ENCODE measurements around the gene PLXNB2.
"Not testable (repeated sequence)": the region's sequence is repeated elsewhere in the genome, so short reads cannot be mapped to it uniquely, and the experiment has no call there.

PLXNB2 gene

GRCh38 chr22:50278461-50278860 lies 29.0 kb downstream of the PLXNB2 start:
- no peak for DNase-seq

GRCh38 chr22:50277761-50278160 lies 29.7 kb downstream of the PLXNB2 start:
- no peak for DNase-seq

- peak; percentile 22 for DNase-seq
These were observed 31.3 kb downstream of the PLXNB2 start for GRCh38 chr22:50276143-50276542.

- no peak for DNase-seq
These were observed 32.0 kb downstream of the PLXNB2 start for GRCh38 chr22:50275181-50276055.

- DNase-seq, result no peak
These were observed 32.7 kb downstream of the PLXNB2 start for GRCh38 chr22:50274771-50275170.

GRCh38 chr22:50274311-50274710 lies 33.1 kb downstream of the PLXNB2 start:
- peak; percentile 26 for DNase-seq

- not testable (repeated sequence) for DNase-seq
These were observed 33.7 kb downstream of the PLXNB2 start for GRCh38 chr22:50273781-50274180.

- not testable (repeated sequence) for DNase-seq
These were observed 34.1 kb downstream of the PLXNB2 start for GRCh38 chr22:50273352-50273751.

- DNase-seq, result no peak
These were observed 35.2 kb downstream of the PLXNB2 start for GRCh38 chr22:50272044-50272802.

GRCh38 chr22:50271519-50271970 lies 35.9 kb downstream of the PLXNB2 start:
- DNase-seq, result peak; percentile 19

- DNase-seq, result peak; percentile 66
These were observed 36.6 kb downstream of the PLXNB2 start for GRCh38 chr22:50270666-50271394.

- DNase-seq, result peak; percentile 55
These were observed 37.3 kb downstream of the PLXNB2 start, which contains the start of gene MAPK11 for GRCh38 chr22:50269970-50270665. MAPK11 (minus strand) TSS chr22:50270380; CDS start chr22:50270292, 88 bp downstream.

GRCh38 chr22:50269573-50269969 lies 37.9 kb downstream of the PLXNB2 start:
- DNase-seq, result no peak

- no peak for DNase-seq
These were observed 38.8 kb downstream of the PLXNB2 start for GRCh38 chr22:50268655-50269113.

- peak; percentile 28 for DNase-seq
These were observed 39.7 kb downstream of the PLXNB2 start for GRCh38 chr22:50267591-50268390.

GRCh38 chr22:50266994-50267393 lies 40.5 kb downstream of the PLXNB2 start:
- no peak for DNase-seq

GRCh38 chr22:50264946-50265669 lies 42.3 kb downstream of the PLXNB2 start:
- DNase-seq, result no peak

- no peak for DNase-seq
These were observed 43.2 kb downstream of the PLXNB2 start for GRCh38 chr22:50264104-50264745.

- no peak for DNase-seq
These were observed 44.4 kb downstream of the PLXNB2 start for GRCh38 chr22:50262973-50263617.
